ENCODE data around the gene ARHGEF12. TPM values are rescaled to one million over a fixed set of nuclear protein-coding genes. Genes with fewer than 3 reads are reported as not detected.

The ARHGEF12 gene
- total and polyA plus RNA-seq, 10 of the 15 experiments (the other 5 are each of a cell fraction or from before 2014, with no cell fraction given): 2.7 to 40.8 (median 20.9) TPM

DNA sequence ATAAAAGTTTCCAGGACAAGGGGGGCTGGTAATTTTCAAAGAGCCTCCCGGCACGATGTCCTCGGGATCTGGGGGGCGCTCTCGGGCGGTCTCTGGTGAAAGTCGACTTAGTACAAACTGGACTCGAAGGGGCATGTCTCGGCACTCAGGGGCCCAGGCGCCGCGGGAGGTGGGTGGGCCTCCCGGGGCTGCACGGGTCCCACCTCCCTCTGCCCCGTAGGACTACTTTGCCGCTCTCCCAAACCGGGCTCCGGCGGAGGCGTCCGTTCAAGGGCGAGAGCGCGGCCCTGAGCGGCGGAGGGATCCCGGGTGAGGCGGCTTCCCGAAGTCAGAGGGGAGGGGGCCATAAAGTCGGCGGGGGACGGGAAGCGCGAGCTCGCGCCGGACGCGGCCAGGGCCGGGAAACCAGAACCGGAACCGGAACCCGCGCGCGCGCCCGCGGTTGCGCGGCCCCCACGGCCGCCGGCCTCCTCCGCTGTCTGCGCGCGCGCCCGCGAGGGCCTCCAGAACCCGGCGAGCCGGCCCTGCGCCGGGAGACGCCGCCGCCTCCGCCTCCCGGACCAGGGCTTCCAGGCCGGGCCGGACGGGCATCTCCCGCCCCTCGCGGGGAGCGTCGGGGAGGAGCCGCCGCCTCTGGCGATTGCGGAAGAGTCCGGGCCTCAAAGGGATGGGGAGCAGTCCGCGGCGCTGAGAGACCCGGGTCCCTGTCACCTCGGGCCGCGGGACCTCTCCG lies at the start of gene ARHGEF12 (continued):
- TF ChIP-seq, protein P1, sequence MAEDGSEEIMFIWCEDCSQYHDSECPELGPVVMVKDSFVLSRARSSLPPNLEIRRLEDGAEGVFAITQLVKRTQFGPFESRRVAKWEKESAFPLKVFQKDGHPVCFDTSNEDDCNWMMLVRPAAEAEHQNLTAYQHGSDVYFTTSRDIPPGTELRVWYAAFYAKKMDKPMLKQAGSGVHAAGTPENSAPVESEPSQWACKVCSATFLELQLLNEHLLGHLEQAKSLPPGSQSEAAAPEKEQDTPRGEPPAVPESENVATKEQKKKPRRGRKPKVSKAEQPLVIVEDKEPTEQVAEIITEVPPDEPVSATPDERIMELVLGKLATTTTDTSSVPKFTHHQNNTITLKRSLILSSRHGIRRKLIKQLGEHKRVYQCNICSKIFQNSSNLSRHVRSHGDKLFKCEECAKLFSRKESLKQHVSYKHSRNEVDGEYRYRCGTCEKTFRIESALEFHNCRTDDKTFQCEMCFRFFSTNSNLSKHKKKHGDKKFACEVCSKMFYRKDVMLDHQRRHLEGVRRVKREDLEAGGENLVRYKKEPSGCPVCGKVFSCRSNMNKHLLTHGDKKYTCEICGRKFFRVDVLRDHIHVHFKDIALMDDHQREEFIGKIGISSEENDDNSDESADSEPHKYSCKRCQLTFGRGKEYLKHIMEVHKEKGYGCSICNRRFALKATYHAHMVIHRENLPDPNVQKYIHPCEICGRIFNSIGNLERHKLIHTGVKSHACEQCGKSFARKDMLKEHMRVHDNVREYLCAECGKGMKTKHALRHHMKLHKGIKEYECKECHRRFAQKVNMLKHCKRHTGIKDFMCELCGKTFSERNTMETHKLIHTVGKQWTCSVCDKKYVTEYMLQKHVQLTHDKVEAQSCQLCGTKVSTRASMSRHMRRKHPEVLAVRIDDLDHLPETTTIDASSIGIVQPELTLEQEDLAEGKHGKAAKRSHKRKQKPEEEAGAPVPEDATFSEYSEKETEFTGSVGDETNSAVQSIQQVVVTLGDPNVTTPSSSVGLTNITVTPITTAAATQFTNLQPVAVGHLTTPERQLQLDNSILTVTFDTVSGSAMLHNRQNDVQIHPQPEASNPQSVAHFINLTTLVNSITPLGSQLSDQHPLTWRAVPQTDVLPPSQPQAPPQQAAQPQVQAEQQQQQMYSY (CRISPR knock-in tag; IDR thresholded peaks at IDR 0.05): no peak
- TF ChIP-seq CHD2 (IDR thresholded peaks at IDR 0.05; ENCODE audit: borderline replicate concordance, low read depth, low read length): peak; percentile 97
- no peak for TF ChIP-seq ZZZ3 (IDR thresholded peaks at IDR 0.05; ENCODE audit: control insufficient read depth, insufficient read length, low read depth)
- TF ChIP-seq DPF2 (IDR thresholded peaks at IDR 0.05): peak; percentile 83
- TF ChIP-seq, protein P2, sequence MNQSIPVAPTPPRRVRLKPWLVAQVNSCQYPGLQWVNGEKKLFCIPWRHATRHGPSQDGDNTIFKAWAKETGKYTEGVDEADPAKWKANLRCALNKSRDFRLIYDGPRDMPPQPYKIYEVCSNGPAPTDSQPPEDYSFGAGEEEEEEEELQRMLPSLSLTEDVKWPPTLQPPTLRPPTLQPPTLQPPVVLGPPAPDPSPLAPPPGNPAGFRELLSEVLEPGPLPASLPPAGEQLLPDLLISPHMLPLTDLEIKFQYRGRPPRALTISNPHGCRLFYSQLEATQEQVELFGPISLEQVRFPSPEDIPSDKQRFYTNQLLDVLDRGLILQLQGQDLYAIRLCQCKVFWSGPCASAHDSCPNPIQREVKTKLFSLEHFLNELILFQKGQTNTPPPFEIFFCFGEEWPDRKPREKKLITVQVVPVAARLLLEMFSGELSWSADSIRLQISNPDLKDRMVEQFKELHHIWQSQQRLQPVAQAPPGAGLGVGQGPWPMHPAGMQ (IDR thresholded peaks at IDR 0.05; ENCODE audit: borderline replicate concordance): no peak
- TF ChIP-seq, protein P3, sequence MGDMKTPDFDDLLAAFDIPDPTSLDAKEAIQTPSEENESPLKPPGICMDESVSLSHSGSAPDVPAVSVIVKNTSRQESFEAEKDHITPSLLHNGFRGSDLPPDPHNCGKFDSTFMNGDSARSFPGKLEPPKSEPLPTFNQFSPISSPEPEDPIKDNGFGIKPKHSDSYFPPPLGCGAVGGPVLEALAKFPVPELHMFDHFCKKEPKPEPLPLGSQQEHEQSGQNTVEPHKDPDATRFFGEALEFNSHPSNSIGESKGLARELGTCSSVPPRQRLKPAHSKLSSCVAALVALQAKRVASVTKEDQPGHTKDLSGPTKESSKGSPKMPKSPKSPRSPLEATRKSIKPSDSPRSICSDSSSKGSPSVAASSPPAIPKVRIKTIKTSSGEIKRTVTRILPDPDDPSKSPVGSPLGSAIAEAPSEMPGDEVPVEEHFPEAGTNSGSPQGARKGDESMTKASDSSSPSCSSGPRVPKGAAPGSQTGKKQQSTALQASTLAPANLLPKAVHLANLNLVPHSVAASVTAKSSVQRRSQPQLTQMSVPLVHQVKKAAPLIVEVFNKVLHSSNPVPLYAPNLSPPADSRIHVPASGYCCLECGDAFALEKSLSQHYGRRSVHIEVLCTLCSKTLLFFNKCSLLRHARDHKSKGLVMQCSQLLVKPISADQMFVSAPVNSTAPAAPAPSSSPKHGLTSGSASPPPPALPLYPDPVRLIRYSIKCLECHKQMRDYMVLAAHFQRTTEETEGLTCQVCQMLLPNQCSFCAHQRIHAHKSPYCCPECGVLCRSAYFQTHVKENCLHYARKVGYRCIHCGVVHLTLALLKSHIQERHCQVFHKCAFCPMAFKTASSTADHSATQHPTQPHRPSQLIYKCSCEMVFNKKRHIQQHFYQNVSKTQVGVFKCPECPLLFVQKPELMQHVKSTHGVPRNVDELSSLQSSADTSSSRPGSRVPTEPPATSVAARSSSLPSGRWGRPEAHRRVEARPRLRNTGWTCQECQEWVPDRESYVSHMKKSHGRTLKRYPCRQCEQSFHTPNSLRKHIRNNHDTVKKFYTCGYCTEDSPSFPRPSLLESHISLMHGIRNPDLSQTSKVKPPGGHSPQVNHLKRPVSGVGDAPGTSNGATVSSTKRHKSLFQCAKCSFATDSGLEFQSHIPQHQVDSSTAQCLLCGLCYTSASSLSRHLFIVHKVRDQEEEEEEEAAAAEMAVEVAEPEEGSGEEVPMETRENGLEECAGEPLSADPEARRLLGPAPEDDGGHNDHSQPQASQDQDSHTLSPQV (IDR thresholded peaks at IDR 0.05): no peak
- no peak; the same call in 1 of the 2 replicates for TF ChIP-seq MXI1 (IDR thresholded peaks at IDR 0.05; ENCODE audit: low read depth, low read length)
- TF ChIP-seq SREBF2 (IDR thresholded peaks at IDR 0.05; ENCODE audit: low read length): no peak
- TF ChIP-seq RAD21 (IDR thresholded peaks at IDR 0.05; ENCODE audit: insufficient read depth, low read depth, low read length): peak; percentile 23; the same call in 1 of the 2 replicates
- TF ChIP-seq RUNX3 (IDR thresholded peaks at IDR 0.05; ENCODE audit: low read length): peak; percentile 59
- no peak for TF ChIP-seq ZNF622 (IDR thresholded peaks at IDR 0.05)
- TF ChIP-seq CREM (IDR thresholded peaks at IDR 0.05; ENCODE audit: low read depth): peak; percentile 49; the same call in 1 of the 2 replicates
- 0 out of 2 replicates have a peak, but pooled peaks have one; percentile 69 for TF ChIP-seq STAT1 (conservative IDR thresholded peaks at IDR 0.05)
- TF ChIP-seq ESRRA (IDR thresholded peaks at IDR 0.05; ENCODE audit: low read length): peak; percentile 9; the same call in 1 of the 2 replicates
- peak in 1 of 2 experiments; percentile 69; a peak in 2 of 3 replicates for TF ChIP-seq EGR1 (IDR thresholded peaks at IDR 0.05; ENCODE audit: borderline replicate concordance in 1 of 2, low read depth in 2 of 2, low read length in 2 of 2)
- TF ChIP-seq EED (IDR thresholded peaks at IDR 0.05; ENCODE audit: low read depth): peak; percentile 90
- TF ChIP-seq, protein P4, sequence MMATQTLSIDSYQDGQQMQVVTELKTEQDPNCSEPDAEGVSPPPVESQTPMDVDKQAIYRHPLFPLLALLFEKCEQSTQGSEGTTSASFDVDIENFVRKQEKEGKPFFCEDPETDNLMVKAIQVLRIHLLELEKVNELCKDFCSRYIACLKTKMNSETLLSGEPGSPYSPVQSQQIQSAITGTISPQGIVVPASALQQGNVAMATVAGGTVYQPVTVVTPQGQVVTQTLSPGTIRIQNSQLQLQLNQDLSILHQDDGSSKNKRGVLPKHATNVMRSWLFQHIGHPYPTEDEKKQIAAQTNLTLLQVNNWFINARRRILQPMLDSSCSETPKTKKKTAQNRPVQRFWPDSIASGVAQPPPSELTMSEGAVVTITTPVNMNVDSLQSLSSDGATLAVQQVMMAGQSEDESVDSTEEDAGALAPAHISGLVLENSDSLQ (IDR thresholded peaks at IDR 0.05): no peak
- TF ChIP-seq MTA2 (IDR thresholded peaks at IDR 0.05; ENCODE audit: low read depth): peak; percentile 47; the same call in 1 of the 2 replicates
- no peak for TF ChIP-seq CEBPB (IDR thresholded peaks at IDR 0.05; ENCODE audit: borderline replicate concordance in 1 of 2, low read depth in 2 of 2, low read length in 2 of 2)
- peak; percentile 8; the same call in 1 of the 2 replicates for TF ChIP-seq ZNF24 (IDR thresholded peaks at IDR 0.05)
